ENCODE data around the gene TTLL5.

Gene TTLL5

DNA sequence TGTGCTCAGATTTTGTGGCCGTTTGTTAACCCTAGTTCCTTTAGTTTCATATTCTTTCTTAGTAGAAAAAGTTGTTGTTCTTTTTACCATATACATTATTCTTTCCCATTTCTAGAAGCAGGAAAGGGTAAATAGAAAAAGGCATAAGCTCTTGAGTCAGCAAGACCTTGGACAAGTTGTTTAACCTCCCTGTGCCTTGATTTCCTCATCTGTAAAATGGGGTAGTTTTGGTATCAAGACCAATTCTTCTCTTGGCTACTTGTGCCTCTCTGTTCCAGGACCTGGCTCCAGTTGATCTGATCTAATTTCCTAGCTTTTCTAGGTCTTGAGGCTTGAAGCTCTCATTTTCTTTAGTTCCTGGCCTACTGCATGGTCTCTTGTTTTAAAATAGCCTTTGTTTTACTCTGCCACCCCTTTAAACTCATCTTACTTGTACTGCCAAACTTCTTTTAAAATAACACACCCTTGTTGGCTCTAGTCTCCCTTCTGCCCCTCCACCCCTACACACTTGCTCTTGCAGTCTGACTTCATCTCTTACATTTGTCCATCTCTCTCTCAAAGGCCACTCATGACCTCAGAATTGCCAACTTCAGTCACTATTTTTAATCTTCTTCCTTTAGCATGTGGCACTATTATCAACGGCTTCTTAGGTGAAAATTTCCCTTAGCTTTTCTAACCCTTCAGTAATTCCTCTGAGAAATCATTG, 143.7 kb downstream of the TTLL5 start:
- DNase-seq: no peak

DNA sequence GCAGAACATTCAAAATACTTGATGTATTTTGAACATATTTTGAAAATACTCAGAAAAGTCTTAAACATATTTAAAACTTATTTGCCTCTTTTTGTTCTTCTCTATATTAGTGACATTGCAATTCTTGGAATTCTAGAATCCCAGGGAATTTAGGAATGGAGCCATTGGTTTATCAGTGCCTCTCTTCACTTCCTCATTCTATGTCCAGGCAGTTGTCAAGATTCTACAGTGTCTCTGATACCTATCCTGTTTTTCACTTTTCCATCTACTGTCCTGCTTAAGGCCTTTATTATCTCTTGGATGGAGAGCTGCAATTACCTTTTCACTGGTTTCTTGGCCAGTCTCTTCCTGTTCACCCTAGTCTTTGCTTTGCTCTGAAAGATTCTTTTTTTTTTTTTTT, 144.6 kb downstream of the TTLL5 start:
- DNase-seq: no peak

DNA sequence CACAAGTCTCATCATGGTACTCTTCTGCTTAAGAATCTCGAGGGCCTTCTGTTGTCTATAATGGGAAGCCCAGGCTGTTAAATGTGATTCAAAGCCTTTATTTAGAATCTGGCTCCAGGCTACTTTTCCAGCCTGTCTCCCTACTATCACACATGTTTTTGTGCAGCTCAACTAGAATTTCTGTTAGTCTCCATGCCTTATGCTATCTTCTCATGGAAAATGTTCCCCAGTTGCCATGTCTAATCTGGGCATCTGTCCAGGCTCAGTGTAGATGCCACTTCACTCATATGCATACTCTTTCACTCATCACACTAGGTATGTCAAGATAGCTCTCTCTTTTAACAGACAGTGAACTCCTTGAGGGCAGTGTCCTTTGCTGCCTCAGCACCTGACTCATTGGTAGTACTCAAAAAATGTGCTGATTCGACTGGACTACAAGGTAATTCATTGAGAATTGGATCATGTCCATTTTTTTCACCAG, 145.3 kb downstream of the TTLL5 start:
- no peak for DNase-seq

DNA sequence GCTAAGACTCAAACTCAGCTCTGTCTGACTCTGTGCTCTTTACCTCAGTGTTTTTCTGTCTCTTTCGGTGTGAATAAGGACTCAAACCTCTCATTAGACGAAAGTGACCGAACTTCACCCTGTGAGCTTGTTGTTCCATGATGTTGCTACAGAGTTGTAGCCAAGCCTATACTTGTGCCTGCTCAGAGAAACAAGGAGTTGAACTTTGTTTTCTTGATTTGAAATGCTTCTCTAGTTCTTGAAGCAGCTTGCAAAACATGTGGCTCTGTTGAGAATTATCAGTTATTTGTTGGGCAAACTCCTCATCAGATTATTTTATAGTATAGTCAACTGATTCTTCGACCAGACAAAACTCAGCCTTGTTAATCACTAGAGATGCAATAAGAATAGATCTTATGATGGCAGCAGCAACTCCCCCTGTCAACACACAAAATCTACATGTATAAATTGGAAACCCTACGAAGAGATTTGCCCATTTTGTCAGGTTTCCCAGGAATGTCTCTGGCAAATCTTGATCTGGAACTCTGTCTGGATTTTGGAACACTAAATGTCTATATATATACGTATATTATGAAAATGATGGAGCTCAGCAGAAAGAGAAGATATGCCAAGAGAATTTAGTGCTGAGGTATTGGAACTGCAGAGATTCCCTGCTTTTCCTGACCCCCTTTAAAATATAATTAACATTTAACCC, 146.8 kb downstream of the TTLL5 start:
- no peak for DNase-seq

DNA sequence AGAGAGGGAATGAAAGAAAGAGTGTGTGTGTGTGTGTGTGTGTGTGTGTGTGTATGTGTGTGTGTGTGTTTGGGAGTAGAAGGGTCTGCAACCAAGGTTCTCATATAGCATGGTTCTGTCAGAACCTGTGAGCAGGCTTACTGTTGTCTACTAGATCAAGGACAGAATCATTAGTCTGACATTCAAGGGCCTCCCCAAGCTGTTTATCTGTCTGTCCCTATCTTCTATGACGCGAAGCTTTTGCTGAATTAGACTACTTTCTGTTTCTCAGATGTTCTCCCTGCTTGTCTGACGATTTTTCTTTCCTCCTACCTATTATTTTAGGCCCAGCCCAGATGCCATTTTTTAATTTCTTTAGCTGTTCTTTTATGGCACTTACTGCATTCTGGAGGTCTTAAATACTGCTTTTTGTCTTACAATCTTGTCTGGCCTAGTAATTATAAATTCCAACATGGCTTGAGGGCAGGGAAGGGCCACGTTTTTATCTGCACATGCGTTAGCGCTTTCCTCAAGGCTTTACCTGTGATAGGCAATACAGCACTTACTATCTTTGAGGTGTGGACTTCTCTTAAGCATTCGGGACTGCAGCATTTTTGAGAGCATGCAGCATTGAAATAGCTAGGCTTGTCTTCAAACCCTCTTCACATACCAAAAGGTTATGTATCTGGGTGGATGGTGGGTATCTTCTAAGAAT, 150.2 kb downstream of the TTLL5 start:
- no peak for DNase-seq

DNA sequence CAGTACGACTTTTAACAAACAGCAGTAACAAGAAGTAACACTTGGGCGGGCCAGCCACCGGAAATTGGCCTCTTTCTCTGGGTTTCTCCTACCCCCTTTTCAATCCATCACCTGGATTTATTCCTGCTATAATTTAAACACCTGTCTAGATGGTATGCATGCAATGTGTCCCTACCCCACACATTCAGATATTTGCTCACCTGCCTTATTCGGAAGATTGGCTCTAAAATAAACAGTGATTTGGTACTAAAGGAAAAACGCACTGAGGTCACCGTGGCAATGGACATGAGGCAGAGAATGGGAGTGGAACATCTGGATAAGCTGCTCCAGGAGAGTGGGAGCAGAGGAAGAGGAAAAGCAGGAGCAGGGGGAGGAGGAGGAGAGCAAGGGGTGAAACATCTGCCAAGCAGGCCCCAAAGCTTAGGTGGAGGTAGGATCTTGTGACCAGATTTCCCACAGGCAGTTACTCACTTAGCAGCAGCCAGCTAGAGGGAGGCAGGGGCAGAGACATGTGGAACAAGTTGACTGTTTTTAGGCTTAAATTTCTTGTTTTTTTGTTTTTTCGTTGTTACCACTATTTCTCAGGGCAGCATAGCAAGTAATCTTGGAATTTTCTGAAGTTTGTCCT, 150.9 kb downstream of the TTLL5 start:
- no peak for DNase-seq

DNA sequence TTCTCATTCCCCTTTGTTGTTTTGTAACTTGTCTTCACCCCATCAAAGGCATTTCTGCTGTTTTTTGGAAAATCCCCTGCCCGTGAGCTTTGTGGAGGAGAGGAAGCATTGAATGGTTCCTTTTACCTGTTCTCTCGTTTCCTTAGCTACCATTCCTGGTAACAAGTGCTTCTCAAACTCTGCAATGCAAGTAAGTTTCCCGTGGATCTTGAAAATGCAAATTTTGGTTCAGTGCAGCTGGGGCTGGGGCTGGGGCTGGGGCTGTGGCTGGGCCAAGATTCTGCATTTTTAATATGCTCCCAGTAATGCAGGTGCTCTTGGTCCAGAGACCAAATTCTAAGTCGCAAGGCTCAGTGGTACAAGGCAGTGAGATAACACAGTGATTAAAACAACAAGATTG, 151.6 kb downstream of the TTLL5 start:
- no peak for DNase-seq

DNA sequence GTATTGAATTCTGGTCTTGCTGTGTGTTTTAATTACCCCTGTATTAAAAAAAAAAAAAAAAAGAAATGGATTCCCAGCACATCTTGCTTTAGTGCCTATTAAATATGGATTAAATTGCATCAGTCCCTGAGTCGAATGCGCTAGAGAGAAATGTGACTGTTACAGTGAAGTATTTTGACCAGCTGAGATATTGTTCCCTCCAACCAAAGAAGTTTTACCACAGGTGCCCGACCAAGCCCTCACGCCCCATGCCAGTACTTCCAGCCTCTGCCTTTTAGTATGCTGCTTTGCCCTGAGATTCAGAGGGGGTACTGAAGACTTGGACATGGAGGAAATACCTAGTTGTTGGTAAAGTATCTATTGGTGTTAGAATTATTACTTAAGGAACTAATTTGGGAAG, 159.7 kb downstream of the TTLL5 start:
- no peak for DNase-seq

DNA sequence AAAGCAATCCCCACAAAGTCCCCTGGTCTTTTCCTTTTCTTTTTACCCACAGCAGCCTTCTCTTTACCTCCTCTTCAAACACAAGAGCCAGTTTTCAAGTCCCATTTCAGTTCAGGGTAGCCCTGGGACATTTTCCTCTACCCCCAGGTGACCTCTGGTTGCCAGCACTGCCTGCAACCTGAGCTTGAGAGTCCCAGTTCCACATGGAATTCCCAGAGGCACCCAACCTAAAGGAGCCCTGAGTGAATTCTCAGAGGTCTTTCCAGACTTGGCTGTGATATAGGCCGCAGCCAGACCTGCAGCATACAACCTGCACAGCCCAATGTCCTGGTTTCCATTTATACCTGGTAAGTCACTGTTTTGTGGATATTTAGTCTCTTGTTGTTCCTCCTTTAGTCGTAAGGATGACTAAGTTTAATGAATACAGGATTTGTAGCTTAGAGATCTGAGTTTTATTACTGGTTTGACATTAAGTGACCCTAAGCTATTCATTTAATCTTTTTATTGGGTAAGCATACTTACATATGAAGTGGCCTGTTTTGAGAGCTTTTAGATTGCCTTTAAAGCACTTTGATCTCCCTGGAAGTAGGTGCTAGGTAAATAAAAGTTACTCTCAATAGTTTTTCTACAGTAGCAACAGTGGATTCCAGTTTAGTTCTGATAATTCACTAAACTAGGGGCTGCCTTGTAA, 160.9 kb downstream of the TTLL5 start:
- DNase-seq: no peak

DNA sequence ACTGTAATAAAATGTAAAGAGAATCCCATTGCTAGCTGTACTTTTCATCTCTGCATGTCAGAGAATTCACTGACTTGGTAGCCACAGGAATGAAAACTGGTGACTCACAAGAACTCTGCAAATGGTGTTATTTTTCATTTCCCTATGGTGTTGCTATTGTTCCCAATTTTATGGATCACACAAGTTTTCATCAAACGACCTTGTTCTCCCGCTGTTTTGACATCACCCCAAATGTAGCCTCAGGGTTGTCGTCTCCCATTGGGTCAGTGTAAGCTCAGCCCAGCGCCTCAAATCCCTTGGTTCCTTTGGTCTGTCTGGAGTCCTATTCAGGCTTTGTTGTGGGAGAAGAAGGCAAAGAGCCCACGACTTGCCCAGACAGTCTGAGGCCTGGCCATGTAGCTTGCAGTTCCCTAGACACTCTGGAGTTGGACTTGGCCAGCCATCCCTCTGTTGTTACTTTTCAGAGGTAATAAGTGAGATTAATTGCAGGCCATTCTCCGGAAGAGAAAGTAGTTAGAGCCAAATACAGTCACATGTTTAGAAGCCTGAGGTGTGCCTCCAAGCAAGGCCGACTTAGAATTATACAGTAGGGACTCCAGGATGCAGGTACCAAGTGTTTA, 161.6 kb downstream of the TTLL5 start:
- DNase-seq: peak; percentile 89

DNA sequence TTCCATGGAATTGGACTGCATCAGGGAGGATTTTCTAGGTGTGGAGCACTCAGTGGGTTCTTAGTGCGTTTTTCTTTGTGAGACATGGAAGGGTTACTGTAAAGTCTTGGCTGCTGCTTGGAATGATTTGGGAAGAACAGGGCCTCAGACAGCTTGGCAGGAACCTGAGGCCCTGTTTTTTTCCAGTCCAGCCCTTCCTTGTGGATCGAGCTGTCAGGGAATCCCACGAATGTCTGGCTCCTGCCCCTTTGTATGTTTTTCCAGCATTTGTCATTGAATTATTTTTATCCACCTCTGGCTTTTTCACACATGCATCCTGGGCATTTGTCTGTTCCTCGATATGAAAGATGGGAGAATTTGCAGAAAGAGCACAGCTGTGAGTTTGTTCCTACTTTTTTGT, 162.3 kb downstream of the TTLL5 start:
- DNase-seq: peak; percentile 79

DNA sequence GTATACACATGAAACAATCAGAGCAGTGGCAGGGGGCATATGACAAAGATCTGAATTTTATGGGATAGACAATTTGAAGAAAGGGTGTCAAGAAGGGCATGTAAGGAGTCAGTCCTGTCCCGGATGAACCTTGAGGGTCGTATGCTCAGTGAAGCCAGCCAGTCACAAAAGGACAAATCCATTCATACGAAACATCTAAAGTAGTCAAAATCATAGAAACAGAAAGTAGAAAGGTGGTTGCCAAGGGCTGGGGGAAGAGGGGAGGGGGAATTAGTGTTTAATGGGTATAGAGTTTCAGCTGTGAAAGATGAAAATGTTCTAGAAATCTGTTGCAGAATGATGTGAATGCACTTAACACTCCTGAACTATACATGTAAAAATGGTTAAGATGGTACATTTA, 163.3 kb downstream of the TTLL5 start:
- no peak for DNase-seq

DNA sequence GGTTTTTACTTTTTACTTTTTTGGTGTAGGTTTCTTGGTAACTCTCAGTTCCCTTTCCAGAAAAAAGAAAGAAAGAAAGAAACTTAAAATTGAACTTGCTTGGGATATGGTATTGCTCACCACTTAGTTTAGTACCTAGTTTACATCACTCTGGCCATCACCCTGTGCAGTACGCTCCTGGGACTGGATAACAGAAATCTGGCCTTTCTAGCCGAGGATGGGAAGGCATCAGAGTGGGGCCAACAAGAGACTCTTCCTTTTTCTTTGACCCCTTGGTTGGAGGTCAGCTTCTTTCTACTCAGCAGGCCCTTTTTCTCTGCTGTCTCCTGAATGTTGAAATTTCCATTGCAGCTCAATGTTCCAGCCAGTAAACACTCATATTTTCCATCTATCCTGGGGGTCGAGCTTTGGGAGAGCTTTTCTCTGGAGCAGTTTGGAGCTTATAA, 164.1 kb downstream of the TTLL5 start:
- DNase-seq: no peak

DNA sequence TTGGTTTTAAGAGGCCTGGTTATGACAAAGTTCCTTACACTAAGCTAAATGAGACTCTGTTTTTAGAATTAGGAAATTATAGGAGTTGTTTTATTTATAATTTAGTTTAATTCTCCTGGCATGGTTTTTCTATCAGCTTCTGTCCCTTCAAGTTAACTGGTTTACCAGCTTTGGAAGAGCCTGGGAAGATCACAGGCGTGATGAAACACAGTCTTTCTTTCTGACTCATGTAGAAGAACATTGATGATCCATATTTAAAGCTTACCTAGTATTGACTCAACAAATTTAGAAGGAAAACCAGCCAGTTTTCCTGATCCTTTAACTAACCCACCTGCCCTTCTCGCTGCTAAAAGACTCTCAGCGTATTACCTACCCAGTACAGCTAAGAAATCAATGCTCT, 165.6 kb downstream of the TTLL5 start:
- DNase-seq: no peak

DNA sequence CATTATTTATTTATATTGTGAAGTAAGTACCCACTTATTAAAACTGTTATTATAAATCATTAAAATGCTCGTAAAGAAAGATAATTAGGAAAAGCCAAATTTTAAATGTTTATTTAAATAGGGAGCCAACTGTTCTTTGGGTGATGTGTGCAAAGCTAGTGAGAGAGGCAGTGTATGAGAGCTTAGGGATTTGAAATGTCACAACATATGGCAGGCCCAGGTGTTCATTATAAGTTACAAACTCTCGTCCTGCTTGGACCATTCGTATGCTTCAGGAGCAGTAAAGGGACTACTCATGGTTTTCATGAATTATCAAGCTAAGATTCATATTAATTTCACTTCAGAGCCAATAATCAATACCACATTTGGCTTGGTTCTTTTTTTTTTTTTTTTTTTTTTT, 166.3 kb downstream of the TTLL5 start:
- DNase-seq: no peak

DNA sequence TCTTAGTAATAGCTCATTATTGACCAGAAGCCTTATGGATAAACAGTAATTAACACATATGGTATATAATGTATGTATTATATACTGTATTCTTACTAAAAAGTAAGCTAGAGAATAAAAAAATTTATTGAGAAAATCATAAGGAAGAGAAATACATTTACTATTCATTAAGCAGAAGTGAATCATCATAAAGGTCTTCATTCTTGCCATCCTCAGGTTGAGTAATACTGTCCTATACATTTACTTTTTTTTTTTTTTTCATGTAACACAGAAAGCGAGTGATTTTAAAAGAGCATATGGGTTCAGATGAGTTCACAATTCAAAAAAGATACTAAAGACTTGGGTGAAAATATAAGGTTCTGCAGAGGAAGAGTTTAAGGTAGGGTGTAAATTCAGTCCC, 168.3 kb downstream of the TTLL5 start:
- DNase-seq: no peak

DNA sequence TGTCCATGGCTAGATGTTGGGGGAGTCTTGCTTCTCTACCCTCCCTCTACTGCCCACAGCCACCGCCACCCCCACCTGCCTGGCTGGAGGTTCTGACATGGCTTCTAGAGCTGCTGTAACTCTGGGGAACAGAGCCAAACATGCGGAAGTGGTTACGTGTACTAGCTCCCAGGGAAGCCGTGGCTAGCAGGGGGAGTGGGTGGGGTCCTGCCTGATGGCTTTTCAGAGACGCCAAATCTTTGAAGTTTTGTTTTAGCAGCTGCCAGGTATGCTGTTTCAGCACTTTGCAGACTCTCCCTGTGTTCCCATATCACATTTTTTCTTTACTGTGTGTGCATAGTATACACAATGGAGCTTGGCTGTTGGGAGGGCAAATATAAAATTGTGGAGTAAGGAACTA, 170.4 kb downstream of the TTLL5 start:
- peak; percentile 92 for DNase-seq

DNA sequence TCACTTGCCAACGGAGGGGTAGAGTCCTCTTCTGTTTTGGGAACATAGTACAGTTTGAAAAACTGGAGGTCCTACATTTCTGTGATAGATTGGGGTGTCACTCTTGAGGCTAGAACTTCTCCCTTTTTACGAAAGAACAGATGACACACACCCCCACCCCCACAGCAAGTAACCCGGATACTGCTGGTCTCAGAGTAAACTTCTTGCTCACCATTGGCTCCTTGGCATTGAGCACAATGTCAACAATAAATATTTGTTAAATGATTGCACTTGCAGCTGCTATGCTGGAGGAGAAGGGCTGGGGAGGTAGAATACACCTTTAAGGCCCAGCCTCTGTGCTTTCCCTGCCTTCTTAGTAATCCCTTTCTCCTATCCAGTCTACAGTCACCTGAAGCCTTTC, 170.9 kb downstream of the TTLL5 start:
- no peak for DNase-seq

DNA sequence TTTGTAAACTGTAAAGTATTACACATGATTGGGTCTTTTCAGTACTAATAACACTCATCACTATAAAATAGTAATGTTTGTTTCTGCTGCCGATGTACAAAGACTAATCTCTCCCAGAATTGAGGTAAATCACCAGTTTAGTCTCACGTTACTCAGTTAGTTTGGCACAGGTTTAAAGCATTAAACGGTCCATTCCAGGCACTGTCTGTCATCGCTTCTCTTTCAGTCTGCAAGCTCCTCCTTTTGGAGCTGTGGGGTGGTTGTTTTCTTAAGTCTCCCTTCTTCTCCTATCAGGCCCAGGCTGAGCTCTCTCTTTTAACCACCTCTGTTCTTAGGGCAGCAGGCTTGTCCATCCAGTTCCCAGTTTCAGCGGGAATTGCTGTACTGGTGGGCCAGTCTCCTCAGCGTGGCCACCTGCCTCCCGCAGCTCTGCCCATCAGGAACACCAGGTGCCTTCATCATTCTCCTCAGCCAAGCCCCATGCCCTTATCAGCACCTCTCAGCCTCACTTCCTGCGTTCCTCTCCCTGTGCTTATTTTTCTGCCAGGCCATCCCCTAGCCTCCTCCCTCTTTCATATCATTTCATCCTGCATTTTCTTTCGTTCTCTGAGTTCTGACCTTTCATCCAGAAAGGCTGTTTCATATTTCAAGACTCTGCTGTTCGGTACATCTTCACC, 171.7 kb downstream of the TTLL5 start:
- DNase-seq: peak; percentile 85

DNA sequence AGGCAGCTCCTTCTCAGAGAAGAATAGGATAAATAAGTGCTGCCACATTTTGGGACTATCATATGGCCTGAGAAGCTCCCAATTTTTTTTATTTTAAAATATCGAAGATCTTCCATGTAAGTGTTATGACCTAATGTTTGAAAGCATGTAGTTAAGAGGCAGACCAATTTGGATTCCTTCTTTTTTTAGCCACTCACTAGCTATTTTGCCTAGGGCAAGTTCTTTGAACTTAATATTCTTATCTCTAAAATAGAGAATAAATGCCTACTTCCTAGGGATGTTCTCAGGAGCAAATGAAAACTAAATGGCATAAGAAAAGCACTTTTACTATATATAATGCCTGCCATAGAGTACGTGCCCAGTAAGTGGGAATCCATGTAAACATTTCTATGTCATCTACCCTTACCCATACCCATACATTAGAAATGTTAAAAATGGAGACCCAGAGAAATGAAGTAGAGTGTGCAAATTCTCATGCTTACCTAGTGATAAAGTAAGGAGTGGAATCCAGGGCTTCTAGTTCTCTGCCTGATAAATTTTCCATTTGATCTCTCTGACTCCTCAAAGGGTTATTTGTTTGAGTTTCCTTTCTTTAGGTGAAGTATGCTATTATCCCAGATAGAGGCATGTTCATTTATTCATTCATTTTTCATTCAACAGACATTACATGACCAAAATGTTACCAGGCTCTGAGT, 172.4 kb downstream of the TTLL5 start:
- DNase-seq: no peak

DNA sequence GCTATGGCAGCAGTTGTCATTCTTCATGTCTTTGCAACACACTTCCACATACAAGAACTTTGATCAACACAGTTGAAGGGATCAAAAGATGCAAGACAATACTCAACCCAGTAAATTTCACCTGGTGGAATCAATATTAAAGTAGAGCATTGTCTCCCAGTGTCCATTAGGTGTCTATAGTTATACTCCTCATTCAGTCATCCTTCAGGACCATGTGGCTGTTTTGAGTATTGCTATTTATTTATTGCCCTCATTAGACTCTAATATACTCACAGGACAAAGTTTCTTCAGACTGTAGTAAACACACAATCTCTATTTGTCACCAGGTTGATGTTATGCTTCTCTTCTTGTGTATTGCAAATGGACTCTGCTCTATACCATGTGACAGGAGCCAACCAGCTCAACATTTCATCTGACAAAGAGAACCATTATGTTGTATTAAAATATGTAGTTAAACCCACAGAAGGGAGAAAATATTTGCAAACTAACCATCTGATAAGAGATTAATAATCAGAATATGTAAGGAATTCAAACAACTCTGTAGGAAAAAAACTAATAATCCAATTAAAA, 174.2 kb downstream of the TTLL5 start:
- DNase-seq: peak; percentile 51

All from fibroblast of upper back skin (primary cell).